Ishikawa (cell line): ENCODE data around the gene SLC9A6.

Experiments
- EP300 ChIP-seq: IDR thresholded peaks from 2 replicates; pipeline ENCODE4 v1.6.1; 2012; ENCODE audit warnings: borderline replicate concordance
- YY1 ChIP-seq: IDR thresholded peaks from 2 replicates; pipeline ENCODE4 v1.6.1; 2012; ENCODE audit warnings: low read depth
- TF ChIP-seq, protein P1 (sequence below): IDR thresholded peaks from 2 replicates; pipeline ENCODE4 v1.6.1; 2012

DNA sequence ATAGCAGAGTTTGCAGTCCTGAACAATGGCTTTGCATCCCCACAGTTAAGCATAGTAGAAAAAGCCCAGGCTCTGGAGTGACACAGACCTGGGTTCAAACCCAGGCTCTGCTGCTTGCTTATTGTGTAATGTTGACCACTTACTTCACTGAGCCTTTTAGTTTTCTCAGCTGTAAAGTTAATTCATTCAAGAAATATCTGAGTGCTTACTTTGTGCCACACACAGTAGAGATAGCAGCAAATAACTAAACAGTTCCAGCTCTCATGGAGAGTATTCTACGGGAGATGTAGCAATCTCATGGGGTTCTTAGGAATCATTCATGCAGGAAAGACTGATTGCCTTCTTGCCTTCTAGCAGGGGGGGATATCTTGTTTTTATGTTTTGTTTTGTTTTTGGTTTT lies 63.2 kb downstream of the SLC9A6 start:
- TF ChIP-seq, protein P1, sequence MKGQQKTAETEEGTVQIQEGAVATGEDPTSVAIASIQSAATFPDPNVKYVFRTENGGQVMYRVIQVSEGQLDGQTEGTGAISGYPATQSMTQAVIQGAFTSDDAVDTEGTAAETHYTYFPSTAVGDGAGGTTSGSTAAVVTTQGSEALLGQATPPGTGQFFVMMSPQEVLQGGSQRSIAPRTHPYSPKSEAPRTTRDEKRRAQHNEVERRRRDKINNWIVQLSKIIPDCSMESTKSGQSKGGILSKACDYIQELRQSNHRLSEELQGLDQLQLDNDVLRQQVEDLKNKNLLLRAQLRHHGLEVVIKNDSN: no peak
- TF ChIP-seq EP300 (no peak), YY1 (no peak)
